T-helper 1 cell treated with Interleukin-12 subunit alpha and Interleukin-12 subunit beta and Interleukin-4 antibody, amounts not matched to agents 30 ng/mL and 1 ng/mL, for 36 hours (primary cell): ENCODE results near the gene ABCC8. TPM values are rescaled to one million over a fixed set of nuclear protein-coding genes. Genes with fewer than 3 reads are reported as not detected.

ENCODE experiments used
- intact Hi-C: fragments of 100-400 bp; cut with micrococcal nuclease; formaldehyde crosslinking; loops from one replicate; pipeline ENCODE4 v1.15.1; 2024
- total RNA-seq: library from RNA; stranded (reverse); gene quantifications from 2 replicates; pipeline ENCODE4 v1.2.3, GENCODE V29; 2022

ABCC8 gene
- total RNA-seq, 1 donor from 2014 or later = not detected

DNA sequence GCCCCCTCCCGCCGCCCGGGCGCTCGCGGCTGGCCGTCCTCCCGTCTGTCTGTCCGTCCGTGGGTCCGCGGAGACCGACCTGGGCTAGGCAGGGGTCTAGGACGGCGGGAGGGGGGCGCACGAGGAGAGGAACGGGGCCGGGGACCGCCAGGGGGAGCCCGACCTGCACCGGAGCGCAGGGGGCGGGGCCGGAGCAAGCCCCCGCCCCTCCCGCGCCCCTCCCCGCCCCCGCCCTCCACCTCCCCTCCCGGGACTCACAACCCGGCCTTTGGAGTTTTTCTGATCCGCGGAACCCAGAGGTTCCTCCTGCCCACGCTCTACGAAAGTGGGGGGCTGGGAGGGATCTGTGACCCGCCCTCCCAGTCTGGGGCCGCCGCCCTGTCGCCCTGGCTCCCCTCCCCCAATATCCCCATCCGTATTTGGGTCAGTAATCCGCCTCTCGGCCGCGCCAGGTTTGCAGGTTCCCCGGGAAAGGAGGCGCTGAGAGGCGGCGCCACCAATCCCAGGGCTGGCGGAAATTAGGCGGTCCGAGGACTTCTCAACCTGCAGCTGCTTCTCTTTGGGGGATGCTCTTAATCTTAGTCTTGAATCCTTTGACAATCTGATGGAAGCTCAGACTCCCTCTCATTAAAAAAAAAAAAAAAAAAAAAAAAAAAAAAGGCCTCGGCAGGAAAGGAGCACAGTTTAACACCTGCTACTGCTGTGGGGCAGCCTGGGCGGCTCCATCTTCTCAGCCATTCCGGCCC, 87.3 kb downstream of the ABCC8 start:
- intact Hi-C loops = loop anchor here (1.0 to 2.0 kb wide), 5 partner anchors 25 to 623 kb away; partner anchors contain the start of genes RPS13 and SERGEF

DNA sequence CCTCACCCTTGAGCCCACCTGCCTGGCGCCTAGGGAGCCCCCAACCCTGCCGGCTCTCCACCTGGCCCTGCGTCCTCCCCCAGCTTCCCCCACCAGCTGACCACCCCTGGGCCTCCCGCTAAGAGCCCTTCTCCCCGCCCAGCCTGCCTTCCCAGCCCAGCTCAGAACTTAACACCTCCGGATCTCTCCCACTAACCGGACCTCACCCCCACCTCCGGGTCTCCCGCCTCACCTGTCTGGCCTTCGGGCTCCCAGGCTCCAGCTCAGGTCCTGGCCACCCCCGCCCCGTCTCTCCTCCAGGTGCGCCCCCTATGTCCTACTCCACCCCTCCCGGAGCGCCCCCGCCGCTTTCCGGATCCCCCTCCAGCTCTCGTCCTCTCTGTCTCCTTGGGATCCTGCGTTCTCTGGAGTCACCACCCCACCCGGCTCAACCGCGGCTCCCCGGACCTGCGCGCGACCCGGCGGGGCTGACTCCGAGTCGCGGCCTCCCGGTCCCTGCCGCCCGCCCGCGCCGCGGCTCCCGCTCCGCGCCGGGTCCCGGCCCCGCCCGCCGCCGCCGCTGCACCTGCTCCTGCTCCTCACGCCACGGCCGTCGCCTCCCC, 87.9 kb downstream of the ABCC8 start, which contains the start of gene KCNJ11:
TSS of gene KCNJ11 (minus strand) at position 51 of the 602 bp plus-strand sequence. CDS start 568 bp downstream, outside the sequence.
- intact Hi-C loops = loop anchor here (1.0 to 2.0 kb wide), 5 partner anchors 26 to 624 kb away; partner anchors contain the start of genes RPS13 and SERGEF

DNA sequence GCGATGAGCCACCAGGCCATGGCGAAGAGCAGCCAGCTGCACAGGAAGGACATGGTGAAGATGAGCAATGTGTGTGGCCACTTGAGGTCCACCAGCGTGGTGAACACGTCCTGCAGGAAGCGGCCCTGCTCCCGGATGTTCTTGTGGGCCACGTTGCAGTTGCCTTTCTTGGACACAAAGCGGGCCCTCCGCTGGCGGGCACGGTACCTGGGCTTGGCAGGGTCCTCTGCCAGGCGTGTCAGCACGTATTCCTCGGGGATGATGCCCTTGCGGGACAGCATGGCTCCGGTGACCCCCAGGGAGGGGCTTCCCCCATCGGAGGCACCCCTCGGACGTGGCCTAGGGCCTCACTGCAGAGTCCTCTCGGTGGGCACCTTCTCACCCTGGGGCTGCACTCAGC, 88.8 kb downstream of the ABCC8 start:
- intact Hi-C loops = loop anchor here (2.0 kb wide), 2 partner anchors 27 to 625 kb away; partner anchors contain the start of gene SERGEF

DNA sequence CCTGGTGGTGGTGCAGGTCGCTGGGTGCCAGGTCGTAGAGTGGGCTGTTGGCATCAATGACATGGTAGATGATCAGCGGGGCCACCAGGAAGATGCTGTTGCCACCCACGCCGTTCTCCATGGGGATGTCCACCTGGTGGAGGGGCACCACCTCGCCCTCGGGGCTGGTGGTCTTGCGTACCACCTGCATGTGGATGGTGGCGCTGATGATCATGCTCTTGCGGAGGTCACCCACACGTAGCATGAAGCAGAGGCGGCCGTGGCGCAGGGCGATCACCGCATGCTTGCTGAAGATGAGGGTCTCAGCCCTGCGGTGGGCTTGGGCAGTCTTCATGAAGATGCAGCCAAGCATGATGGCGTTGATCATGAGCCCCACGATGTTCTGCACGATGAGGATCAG, 89.4 kb downstream of the ABCC8 start:
- intact Hi-C loops = no loop called here

DNA sequence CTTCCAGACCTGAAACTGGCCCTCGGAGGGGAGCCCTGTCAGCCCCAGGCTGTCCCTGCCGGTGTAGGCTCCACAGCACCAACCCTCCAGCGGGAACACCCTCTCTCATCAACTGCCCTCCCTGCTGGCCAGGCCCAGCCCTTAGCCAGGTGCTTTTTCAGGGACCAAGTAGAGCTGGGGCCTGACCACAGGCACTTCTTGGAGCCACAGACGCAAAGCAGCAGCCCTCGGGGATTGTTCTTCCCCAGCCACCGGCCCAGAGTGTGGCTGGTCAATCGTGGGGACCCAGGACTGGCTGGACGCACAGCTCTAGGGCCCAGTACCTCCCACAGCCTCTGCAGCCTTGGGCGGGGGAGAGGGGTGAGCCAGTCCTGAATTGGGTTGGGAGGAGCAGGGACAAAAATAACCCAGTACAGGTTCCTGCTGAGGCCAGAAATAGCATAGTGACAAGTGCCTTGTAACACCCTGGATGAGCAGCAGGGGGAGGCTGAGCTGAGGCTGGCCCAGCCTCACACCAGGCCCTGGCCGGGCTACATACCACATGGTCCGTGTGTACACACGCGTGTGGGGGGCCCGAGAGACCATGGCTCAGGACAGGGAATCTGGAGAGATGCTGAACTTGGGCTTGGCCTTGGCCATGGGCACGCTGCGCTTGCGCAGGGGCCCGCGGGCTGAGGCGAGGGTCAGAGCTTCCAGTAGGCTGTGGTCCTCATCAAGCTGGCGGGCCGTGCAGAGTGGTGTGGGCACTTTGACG, 90.1 kb downstream of the ABCC8 start:
- intact Hi-C loops = no loop called here

DNA sequence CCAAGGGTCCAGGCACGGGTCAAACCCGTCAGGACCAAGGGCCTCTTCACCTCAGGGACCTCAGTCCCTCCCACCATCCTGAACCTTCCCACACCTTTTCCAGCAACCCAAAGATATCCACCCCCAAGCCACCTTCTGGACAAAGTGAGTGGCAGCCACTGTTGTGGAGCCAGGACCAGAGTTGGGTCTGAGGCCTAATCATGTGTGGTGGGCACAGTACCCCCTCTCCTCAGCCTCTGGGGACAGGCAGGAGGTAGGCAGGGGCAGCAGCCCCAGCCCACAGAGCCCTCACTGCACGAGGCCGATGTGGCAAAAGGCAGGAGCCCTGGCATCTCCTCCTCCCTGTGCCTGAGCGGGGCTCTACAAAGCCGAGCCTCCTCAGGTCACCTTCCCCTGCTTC, 90.7 kb downstream of the ABCC8 start:
- intact Hi-C loops = no loop called here

DNA sequence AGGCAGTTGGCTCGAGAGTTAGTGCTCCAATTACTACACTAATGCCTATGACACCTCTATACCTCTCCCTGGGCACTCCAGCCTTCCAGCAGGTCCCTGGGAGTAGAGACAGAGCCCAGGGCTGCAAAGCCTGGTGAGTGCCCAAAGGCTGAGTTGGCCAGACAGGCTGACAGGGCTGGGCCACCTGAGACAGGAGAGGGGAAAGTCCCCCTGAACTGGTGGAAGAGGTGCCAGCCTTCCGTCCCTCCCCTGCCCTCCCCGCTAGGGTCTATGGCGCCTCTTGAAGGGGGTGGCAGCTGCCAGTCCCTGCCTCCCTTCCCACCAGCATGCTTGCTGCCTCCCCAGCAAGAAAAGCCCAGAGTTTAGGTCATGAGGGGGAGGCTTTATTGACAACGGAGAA, 91.2 kb downstream of the ABCC8 start:
- intact Hi-C loops = no loop called here

DNA sequence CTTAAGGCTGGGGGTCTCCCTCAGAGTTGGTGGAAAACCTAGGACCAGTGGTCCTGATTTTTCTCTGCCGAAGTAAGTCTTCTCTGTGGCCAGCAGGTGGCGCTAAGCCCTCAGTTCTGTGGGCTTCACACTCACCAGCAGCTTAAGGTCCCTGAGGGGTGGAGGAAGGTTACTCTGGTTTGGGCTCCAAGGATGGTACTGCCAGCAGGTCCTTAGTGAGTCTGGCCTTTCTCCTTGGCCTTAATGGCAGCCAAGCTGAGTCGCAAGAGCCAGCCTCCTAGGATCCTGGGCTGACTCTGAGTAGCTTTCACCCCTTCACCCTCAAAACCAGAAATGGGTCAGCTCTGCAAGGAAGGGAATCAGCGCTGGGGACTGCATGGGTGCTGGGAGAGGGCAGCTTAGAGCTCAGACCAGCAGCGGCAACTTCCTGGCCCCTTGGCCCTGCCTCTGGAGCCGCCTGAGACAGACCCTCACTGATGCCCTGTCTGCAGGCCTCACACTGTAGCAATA, 92.6 kb downstream of the ABCC8 start:
- intact Hi-C loops = loop anchor here (1.0 kb wide), 4 partner anchors 30 to 154 kb away; no protein-coding TSS in a partner anchor

DNA sequence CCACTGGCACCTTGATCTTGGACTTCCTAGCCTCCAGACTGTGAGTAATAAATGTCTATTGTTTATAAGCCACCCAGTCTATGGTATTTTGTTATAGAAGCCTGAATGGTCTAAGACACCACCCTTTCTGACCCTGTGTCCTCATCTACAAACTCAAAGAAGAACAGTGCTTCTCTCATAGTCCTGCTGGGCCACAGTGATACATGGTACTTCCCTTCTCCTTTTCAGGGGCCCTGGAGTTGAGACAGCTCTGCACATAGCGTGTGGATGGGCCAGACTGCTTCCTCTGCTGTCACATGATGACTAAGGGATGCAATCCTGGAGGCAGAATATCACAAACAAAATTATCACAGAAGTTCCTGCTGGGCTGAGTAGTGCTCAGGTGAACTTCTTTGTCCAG, 93.2 kb downstream of the ABCC8 start:
- intact Hi-C loops = no loop called here

DNA sequence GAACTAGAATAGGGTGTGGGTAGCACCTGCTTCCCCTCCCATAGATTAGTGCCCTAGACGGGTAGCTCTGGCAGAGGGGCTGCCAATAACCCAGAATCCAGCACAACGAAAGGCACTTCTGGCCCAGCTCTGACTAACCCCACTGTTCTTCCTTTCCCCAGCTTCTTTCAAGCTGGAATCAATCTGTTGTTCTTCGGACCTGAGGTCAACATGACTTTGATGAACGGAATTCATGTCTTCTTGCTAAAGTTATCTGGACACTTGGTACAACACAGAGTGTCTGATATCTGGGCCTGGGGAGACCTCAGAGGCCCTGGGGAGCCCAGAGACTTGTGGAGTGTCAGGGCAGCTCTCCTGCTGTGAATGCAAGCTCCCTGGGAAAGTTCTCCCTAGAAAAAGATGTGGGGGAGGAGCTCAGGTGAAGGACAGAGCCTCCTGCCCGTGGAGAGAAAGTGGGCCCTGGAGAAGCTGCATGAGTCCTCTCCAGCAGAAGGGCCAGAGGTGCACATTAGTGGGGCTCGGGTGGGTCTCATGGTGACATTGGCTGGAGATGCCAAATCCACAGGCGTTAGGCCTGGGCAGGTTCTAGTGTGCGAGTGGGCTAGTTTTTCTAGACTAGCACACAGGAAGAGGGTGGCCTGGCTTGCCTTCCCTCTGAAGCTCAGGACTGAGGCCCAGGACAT, 94.5 kb downstream of the ABCC8 start:
- intact Hi-C loops = no loop called here

DNA sequence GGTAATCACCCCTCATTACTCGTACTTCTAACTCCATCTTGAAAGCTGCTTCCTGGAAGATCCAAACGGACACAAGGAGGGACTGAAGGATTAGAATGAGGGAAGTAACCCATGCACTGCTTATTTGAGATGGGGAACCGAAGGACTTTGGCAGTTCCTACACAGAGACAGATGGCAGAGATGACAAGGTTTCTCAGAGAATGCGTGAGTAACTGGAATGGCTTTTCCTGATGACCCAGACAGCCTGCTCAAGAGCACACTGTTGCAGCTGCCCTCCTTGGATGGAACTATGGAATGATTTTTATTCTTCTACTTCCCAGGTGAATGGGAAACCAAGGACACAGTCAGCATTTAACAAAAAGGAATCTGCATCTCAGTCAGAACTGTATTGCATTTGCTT, 95.5 kb downstream of the ABCC8 start:
- intact Hi-C loops = no loop called here

DNA sequence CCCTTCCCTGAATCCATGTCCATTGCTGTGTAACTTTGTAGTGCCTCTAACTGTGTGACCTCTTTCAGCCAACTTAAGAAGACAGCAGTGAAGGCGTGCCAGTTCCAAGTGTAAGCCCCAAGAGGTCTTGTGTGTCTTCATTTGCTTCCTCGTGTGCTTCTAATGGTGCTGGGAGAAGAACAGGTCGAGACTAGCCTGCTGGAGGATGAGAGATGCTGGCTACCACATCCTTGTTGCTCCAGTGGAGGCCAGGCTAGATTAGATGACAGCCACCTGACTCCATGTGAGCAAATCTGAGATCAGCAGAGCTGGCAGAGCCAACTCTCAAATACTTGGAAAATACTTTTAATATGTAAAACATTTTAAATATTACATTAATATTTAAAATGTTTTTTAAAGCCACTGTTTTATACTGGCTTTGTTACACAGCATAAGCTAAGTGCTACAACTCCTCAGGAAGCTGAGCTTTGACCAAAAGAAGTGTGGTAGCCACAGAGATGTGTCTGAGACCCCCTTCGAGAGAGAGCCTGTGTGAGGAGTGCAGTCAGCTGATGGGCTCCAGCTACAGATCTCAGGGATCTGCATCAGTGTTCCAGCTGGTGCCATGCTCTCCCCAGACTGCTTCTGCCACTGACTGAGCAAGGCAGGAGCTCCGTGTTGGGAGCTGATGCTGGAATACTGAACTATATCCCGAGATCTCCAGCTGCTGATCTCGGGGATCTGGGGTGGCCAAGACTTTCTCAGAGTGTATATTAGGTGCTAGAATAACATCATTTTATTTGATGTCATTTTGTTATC, 97.1 kb downstream of the ABCC8 start:
- intact Hi-C loops = no loop called here

DNA sequence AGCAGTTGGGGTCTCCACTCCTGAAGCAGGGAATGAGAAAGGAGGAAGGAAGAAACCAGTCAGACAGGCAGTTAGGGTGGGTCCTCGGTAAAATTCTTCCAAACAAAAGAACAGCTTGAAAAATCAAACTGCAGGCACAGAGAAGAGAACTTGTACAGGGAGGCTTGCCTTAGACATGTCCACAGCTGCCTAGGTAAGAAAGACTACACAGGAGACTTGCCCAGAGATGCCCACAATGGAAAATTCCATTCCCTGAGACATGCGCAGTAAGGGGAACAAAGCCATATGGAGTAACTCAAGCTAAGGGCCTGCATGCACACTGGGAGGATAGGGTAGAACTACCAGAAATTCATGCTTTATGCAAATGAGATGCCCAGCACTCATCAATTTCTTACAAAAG, 98.0 kb downstream of the ABCC8 start:
- intact Hi-C loops = no loop called here

DNA sequence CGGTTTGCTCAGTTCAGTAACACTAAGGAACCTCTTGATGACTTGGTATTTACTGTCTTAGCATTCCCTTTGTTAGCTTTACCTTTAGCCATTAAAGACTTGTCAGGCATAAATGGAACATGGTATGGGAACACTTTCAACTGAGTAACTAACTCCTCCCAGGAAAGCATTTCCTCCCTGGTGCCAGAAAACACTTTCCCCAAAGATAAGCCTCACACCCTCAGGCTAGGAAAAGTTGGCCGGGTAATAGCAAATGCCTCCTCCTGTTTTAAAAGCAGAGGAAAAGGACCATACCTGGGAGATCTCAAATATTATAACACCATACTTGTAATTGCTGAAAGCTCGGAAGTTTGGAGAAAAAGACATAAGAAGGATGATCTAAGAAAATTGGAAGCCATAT, 100.2 kb downstream of the ABCC8 start:
- intact Hi-C loops = no loop called here

DNA sequence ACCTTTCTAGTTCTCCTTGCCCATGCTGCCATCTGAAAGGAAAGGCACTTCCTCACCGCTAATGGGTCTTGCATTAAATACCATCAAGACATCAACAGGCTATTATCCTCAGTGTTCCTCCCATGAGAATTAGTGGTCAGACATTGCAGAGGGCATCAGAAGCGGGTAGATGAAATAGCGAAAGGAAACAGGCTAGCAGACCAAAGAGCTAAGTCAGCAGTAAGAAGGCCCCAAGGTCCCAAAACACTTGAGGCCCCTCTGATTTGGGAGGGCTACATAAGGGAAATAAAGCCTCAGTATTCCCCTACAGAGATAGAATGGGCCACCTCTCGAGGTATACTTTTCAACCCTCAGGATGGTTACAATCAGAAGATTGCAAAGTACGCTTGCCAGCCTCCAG, 101.1 kb downstream of the ABCC8 start:
- intact Hi-C loops = no loop called here

DNA sequence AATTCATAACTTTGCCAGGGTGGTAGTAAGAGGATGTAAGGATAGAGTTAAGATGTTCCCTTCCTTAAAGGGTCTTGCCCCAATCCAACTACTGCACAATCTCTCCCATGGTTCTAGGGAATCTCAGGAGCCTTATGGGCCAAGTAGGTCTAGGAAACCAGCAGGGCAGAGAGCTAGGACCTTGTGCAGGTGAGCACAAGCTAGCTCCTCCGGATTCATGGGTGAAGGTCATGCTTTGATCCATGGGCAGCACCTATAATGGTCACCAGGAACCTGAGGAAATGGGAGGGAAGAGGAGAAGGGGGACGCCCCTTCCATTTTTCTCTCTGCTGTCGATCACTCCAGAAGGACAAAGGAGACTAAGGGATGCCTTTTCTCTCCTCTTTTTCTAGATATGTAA, 105.0 kb downstream of the ABCC8 start:
- intact Hi-C loops = no loop called here

DNA sequence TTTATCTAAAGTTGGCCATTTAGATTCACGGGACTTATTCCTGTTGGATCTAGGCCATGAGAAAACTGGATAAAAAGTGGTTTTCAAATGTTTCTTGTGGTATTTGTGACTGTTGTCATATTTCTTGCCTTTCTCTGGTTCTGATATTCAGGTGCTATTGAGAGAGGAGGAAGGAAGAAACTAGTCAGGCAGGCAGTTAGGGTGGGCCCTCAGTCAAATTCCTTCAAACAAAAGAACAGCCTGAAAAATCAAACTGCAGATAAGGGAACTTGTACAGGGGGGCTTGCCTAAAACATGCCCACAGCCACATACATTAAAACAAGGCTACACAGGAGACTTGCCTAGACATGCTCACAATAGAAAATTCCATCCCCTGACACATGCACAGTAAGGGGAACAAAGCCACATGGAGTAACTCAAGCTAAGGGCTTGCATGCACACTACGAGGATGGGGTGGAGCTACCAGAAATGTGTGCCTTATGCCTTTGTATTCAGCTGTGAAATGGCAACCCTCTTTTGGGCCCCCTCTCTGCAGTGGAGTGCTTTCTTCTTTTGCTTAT, 106.9 kb downstream of the ABCC8 start:
- intact Hi-C loops = no loop called here

DNA sequence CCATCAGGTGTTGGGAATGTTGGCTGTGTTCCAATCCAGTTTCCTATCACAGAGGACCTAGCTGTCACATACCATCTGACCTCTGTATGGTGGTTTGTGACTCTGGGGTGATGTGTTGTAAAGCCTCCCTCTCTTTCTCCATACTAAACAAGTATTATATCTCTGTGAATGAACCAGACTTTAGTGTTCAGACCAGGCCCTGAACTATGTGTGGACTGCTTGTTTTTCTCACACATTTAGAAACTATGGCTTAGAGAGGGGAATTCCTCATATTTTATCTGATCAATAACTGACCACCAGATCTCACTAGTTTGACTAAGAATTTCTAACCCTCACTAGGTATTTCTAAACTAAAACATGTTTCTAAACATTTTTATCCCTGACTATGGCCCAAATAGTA, 107.6 kb downstream of the ABCC8 start:
- intact Hi-C loops = no loop called here

DNA sequence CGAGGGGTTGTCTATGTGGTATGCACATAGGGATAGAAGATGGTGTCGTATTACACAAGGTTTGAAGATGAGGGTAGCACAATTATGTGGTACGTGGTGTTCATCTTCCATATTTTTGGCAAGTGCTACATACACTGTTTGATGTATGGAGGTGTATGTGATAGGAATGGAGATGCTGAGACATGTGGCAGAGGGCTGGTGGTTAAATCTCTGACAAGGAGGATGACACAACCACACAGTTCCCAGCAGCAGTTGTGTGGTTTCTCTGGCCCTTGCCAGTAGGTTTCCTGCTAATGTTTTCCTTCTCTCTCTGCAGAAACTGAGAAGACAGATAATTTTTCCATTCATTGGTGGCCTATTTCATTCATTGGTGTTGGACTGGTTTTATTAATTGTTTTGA, 108.1 kb downstream of the ABCC8 start:
- intact Hi-C loops = no loop called here

DNA sequence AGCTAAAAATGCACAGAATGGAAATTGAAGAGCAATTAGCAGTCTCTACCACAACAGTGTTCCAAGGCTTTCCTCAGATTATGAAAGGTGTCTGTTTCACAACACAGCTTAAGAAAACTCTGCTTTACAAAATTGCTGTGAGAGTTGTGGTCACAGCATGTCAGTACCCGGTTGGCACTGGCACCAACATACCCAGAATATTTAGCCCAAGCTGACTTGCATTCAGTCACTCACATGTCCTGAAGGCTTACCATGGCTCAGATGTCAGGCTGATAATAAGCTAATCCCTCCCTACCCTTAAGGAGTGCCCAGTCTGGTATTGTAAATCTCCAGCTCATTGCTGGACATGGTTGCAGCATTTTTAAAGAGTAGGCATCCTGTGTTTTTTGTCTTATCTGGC, 110.2 kb downstream of the ABCC8 start:
- intact Hi-C loops = no loop called here
